ENCODE results near the gene DPYSL5.

GRCh38 chr2:26877276-26877675 is 29.3 kb downstream of the DPYSL5 start:
- TF ChIP-seq CTCF (IDR thresholded peaks at IDR 0.05): no peak
- TF ChIP-seq POLR2A (IDR thresholded peaks at IDR 0.05): no peak

Data from body of pancreas (tissue), 4 donors.